ENCODE results near the gene ATG9B. TPM values are rescaled to one million over a fixed set of nuclear protein-coding genes. Genes with fewer than 3 reads are reported as not detected.
A peak's percentile ranks its signal among the peaks of the same experiment; 100 is the strongest.

The ATG9B gene
- total and polyA plus RNA-seq, 9 of the 15 experiments (the other 6 are each of a cell fraction or from before 2014, with no cell fraction given): 0.29 to 8.0 (median 2.1) TPM

GRCh38 chr7:151056283-151056665, 32.0 kb upstream of the ATG9B start (continued):
- TF ChIP-seq PKNOX1 (IDR thresholded peaks at IDR 0.05) (peak; percentile 86), EZH2 (IDR thresholded peaks at IDR 0.05; ENCODE audit: borderline replicate concordance, low read depth, low read length) (no peak), CTCF (IDR thresholded peaks at IDR 0.05 in 2 of 3, conservative IDR thresholded peaks at IDR 0.05 in 1 of 3; ENCODE audit: insufficient read depth in 2 of 3, low read depth in 1 of 3, low read length in 3 of 3) (peak; percentile 32 to 52 (median 47); a peak in 5 of 6 replicates), KLF16 (IDR thresholded peaks at IDR 0.05) (no peak), JUND (IDR thresholded peaks at IDR 0.05; ENCODE audit: borderline replicate concordance, low read depth, low read length) (0 out of 2 replicates have a peak, but pooled peaks have one; percentile 32), JUND (tag; IDR thresholded peaks at IDR 0.05; ENCODE audit: borderline replicate concordance, low read depth, low read length) (peak; percentile 48; the same call in 1 of the 3 replicates), GATA2 (CRISPR knock-in tag; IDR thresholded peaks at IDR 0.05) (no peak), HCFC1 (IDR thresholded peaks at IDR 0.05; ENCODE audit: low read depth, low read length) (peak; percentile 60), CTBP1 (IDR thresholded peaks at IDR 0.05; ENCODE audit: borderline replicate concordance) (peak; percentile 35; the same call in 1 of the 2 replicates), BRF1 (IDR thresholded peaks at IDR 0.05; ENCODE audit: borderline replicate concordance, extremely low read depth, insufficient read length) (no peak), MEF2D (tag; conservative IDR thresholded peaks at IDR 0.05; ENCODE audit: low read depth) (no peak), RFX1 (IDR thresholded peaks at IDR 0.05) (no peak), MTF1 (CRISPR knock-in tag; IDR thresholded peaks at IDR 0.05; ENCODE audit: borderline replicate concordance) (no peak), ESRRA (IDR thresholded peaks at IDR 0.05; ENCODE audit: borderline replicate concordance, low read depth) (0 out of 2 replicates have a peak, but pooled peaks have one; percentile 11), THRA (IDR thresholded peaks at IDR 0.05) (no peak), ZNF232 (CRISPR knock-in tag; IDR thresholded peaks at IDR 0.05) (no peak), HDAC3 (IDR thresholded peaks at IDR 0.05; ENCODE audit: borderline replicate concordance, partially characterized antibody) (no peak), CBX5 (IDR thresholded peaks at IDR 0.05; ENCODE audit: borderline replicate concordance, low read depth) (no peak), MCM7 (IDR thresholded peaks at IDR 0.05) (no peak), ARID4B (CRISPR knock-in tag; IDR thresholded peaks at IDR 0.05) (peak; percentile 62; the same call in 1 of the 2 replicates), CREB1 (IDR thresholded peaks at IDR 0.05) (peak; percentile 42), CREB1 (CRISPR knock-in tag; IDR thresholded peaks at IDR 0.05) (peak; percentile 11; the same call in 1 of the 2 replicates)
